22Rv1 (cell line): ENCODE measurements around the gene UVRAG.
"Not testable (repeated sequence)": the region's sequence is repeated elsewhere in the genome, so short reads cannot be mapped to it uniquely, and the experiment has no call there.

Experiments used
- H3K27ac ChIP-seq: fragments of 450-650 bp; 2 replicates; pipeline ENCODE4 v1.5.1; 2017
- ZFX ChIP-seq: fragments of 450-650 bp; IDR thresholded peaks from 2 replicates; pipeline ENCODE4 v1.6.1; 2017; ENCODE audit warnings: antibody characterized with exemption, borderline replicate concordance
- TF ChIP-seq, protein P1 (sequence below): fragments of 450-650 bp; IDR thresholded peaks from 2 replicates; pipeline ENCODE4 v1.5.1; 2017; ENCODE audit warnings: mild to moderate bottlenecking

UVRAG gene

DNA sequence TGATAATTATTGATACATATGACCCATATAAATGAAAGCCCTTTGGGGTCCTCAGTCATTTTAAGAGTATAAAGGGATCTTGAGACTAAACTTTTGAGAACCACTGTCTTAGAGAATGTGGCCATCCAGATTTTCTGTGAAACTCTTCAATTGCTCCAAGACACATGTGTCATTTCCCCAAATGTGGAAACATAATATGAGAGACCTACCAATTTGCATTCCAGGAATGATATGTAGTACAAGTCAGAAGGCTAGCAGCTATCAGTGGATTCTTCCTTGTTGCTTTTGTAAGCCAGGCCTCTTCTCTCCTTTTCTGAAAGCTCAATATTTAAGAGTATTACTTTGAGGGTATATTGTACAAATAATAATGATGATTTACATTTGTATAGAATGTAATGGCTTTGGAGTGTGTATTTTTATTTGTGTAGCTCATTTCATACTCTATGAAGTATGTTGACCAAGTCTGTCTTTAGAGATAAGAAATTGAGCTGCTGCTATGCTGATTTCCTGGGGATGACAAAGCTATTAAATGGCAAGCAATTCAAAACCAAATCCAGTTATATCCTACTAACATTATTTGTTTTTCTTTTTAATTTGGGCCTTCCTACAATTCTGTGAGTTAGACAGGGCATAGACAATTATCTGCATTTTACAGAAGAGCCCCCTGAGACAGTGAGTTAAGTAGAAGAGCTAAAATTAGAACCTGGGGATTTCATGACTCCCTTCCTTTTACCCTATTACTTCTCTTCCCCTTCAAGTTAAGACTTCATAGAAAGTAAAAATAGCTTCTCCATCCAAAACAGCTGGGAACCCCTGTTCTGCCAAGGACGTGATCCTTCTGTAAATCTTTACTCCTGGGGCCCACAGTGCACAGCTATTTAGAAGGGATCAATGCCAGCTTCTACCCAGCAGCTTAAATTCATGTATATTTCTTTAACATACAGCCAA, 259.4 kb downstream of the UVRAG start:
- TF ChIP-seq ZFX = no peak
- TF ChIP-seq, protein P1, sequence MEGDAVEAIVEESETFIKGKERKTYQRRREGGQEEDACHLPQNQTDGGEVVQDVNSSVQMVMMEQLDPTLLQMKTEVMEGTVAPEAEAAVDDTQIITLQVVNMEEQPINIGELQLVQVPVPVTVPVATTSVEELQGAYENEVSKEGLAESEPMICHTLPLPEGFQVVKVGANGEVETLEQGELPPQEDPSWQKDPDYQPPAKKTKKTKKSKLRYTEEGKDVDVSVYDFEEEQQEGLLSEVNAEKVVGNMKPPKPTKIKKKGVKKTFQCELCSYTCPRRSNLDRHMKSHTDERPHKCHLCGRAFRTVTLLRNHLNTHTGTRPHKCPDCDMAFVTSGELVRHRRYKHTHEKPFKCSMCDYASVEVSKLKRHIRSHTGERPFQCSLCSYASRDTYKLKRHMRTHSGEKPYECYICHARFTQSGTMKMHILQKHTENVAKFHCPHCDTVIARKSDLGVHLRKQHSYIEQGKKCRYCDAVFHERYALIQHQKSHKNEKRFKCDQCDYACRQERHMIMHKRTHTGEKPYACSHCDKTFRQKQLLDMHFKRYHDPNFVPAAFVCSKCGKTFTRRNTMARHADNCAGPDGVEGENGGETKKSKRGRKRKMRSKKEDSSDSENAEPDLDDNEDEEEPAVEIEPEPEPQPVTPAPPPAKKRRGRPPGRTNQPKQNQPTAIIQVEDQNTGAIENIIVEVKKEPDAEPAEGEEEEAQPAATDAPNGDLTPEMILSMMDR = no peak
- no peak overlapping the region for H3K27ac ChIP-seq

DNA sequence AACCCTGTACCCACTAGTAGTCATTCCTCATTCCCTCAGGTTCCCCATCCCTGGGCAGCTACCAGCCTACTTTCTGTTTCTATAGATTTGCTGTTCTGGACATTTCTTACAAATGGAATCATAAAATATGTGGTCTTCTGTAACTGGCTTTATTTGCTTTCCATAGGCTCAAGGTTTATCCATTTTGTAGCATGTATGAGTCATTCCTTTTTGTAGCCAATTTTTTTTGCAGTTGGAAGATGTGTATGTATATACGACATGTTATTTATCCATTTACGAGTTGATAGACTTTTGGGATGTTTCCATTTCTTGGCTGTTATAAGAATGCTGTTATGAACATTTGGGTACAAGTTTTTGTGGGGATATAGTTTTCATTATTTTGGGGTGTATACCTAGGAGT, 260.7 kb downstream of the UVRAG start:
- H3K27ac ChIP-seq = no peak overlapping the region
- TF ChIP-seq, protein P1 = no peak
- no peak for TF ChIP-seq ZFX

DNA sequence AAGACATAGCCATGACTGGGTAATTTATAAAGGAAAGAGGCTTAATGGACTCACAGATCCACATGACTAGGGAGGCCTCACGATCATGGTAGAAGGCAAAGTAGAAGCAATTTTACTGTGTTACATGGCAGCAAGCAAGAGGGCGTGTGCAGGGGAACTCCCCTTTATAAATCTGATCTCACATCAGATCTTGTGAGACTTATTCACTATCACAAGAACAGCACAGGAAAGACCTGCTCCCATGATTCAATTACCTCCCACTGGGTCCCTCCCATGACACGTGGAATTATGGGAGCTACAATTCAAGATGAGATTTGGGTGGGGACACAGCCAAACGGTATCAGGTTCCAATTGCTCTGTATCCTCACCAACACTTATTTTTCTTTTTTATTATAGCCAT, 261.2 kb downstream of the UVRAG start:
- H3K27ac ChIP-seq = not testable (repeated sequence)

DNA sequence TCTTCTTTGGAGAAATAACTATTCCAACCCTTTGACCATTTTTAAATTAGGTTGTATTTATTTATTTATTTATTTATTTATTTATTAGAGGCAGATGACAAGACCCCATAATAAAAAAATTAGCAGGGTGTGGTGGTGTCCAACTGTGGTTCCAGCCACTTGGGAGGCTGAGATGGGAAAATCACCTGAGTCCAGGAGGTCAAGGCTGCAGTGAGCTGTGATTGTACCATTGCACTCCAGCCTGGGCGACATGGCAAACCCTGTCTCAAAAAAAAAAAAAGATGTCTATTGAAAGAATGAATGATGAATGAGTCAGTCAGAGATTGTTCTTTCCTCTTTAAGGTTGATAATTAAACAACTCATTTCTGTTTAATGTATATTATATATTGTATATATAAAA, 261.7 kb downstream of the UVRAG start:
- no peak overlapping the region for H3K27ac ChIP-seq
- TF ChIP-seq, protein P1 = no peak
- TF ChIP-seq ZFX = no peak

DNA sequence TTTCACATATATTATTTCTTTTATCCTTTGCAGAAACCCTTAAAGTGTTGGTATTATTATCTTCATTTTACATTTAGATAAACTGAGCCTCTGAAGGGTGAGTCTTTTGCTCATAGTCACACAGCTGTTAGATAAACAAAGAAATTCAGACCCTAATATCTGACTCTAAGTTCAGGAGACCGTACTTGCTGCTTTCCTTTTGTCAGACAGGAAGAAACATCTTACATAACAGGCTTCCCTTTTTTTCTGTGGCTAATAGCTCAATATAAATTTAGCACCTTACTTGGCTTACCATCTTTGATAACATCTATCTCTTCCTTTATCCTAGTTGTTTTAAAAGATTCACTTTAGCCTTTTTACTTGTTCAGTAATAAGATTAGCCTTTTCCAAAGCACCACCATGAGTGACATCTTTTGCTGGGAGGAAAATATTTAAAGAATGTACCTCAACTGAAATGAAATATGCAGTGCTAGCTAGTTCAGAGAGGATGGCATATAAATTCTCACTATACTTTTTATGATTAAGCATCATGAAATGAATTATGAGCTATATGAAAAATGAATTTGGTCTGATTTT, 262.7 kb downstream of the UVRAG start:
- TF ChIP-seq ZFX = no peak
- TF ChIP-seq, protein P1 = no peak
- H3K27ac ChIP-seq = no peak overlapping the region

DNA sequence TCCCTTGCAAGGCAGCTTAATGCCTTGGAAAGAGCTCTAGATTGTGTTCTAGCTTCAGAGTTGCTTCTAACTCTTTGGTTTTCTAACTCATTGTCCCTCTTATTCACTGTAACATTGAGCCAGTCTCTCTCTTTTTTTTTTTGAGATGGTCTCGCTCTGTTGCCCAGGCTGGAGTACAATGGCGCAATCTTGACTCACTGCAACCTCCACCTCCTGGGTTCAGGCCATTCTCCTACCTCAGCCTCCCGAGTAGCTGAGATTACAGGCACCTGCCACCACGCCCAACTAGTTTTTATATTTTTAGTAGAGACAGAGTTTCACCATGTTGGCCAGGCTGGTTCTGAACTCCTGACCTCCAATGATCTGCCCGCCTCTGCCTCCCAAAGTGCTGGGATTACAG, 266.1 kb downstream of the UVRAG start:
- not testable (repeated sequence) for H3K27ac ChIP-seq

DNA sequence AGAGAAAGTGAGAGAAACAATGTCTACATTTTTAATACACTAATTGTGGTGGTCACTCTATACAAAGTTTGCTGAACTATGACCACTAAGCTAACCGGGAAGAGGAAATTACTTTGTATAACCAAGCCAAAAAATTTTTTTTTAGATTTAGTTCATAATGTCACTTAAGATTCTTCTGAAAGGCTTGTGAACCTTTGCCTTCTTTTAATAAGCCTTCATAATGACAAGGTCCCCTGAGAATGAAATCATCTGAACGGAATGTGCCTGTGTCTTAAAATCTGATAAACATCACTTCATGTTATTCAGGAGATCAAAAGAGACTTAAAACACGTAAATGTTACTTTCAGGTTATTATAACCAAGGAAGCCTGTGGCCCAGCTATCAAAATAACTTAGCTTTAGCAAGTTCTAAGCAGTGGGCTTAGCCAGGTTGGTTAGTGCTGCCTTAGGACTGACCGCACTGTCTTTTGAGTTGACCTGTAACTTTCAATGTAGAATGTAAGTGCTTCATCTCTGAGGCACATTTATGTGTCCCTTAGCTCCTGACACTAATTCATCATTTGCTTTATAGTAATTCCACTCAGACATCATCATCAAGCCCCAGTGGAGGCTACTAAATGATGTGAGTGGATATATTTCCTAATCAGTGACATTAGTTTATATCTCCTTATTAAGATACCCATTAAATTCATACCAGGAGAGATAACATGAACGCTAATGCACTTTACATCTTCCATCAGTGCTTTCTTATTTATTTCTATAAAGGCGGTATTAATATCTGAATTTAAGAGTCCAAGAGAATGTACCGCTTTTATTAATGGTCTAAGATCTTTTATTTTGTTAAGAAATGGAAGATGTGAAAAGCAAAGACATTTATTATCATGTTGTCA, 268.8 kb downstream of the UVRAG start:
- TF ChIP-seq, protein P1 = no peak
- TF ChIP-seq ZFX = no peak
- H3K27ac ChIP-seq = no peak overlapping the region

DNA sequence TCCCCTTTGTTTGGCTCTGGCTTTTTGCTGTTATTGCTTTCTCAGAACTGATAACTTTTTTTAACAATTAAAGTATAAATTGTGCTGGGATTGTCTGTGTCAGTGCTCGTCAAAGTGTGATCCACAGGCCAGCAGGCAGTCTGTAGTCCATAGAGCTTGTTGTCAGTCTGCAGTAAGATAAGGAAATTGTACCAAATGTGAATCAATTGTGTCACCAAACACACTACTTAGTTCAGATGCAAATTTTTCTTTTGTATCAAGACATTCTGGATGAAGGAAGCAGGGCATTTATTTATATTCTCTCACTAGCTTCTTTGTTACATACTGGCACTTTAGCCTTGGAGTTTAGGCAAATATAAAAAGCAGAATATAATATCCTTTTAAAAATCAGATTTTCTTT, 270.3 kb downstream of the UVRAG start:
- TF ChIP-seq, protein P1 = no peak
- no peak for TF ChIP-seq ZFX
- no peak overlapping the region for H3K27ac ChIP-seq
